ENCODE results near the gene ATG9B. TPM values are rescaled to one million over a fixed set of nuclear protein-coding genes. Genes with fewer than 3 reads are reported as not detected.

Gene ATG9B
- total RNA-seq, 1 experiment from 2014 or later = not detected

DNA sequence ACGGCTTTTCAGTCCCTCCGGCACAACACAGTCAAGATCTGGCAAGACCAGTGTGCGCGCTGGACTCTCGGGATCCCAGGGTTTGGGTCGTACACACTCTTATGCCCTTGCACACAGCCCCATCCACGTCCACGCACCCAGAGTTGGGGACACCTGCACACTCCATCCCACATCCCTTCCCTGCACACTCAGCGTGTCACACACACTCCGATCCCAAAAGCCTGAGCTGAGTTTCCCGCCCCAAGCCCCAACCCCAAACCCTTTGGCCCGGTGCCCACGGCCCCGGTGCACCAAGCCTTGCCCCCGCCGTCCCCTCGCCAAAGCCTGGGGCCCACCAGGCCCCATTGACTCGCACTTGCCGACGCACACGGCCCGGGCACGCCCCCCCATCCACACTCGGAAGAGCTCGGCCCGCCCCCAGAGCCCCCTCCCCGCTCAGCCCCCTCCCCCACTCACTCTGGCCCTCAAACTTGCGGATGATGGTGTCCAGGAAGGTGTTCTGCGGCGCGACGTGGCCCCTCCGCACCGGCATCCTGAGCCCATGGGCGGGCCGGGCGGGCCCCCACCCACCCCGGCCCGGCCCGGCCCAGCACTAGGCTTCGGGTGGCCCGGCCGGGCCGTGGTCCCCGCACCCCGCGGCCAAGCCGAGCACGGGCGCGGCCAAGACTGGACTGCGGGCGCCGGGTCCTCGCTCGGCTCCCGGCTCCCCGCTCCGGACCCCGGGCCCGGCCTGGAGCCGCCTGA, 46.7 kb downstream of the ATG9B start:
- DNase-seq (ENCODE audit: low read depth in 1 of 2, low spot score in 2 of 2) = no peak
- peaks cover 6% of the 10 kb centered on the region for H3K4me1 ChIP-seq (replicated peaks)
- no peak overlapping the region for H3K27ac ChIP-seq
- no peaks in the 10 kb centered on the region for H3K36me3 ChIP-seq
- H3K9me3 ChIP-seq (replicated peaks) = 0 out of 2 replicates have a peak, but pooled peaks cover 3% of the 10 kb centered on the region
- H3K27me3 ChIP-seq (replicated peaks) = peaks cover 83% of the 10 kb centered on the region
- H3K4me3 ChIP-seq = no peak overlapping the region

DNA sequence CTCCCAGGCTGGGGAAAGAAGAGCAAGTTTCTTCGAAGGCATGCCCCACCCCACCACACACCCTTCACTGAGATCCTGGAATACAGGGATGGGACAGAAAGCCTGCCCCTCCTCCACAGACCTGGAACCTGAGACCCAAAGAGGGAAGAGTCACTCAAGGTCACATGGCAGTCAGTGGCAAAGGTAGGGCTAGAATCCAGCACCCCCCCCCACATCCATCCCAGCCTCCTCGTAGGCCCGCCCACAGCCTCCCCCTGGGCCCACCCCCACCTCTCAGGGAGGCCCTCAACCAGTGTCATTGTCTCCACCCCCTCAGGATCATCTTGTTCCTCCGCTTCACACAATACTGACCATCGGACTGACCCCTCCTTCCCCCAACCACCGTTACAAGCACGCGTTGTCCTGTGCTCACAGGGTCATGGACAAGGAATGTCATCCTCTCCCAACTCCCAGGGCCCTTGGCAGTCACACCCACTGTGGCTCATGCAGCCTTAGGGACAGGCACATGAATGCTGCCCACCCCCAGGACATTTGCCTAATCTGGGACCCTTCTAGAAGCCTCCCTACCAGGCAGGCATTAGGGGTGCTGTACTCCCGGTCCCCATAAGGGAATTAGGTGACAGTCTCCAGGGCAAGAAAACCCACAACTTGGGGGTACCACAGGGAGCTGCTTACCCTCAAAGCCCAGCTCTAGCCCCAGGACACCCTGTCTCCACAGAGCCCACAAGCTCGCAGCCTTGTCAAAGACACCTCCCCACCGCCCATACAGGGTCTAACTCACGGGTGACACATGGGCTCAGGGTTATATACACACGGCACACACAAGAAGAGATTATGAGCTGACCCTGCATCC, 47.5 kb downstream of the ATG9B start:
- Histone ChIP-seq H3K4me3 (no peak overlapping the region), H3K36me3 (no peaks in the 10 kb centered on the region), H3K27me3 (replicated peaks) (peaks cover 82% of the 10 kb centered on the region), H3K27ac (no peak overlapping the region), H3K9me3 (replicated peaks) (0 out of 2 replicates have a peak, but pooled peaks cover 3% of the 10 kb centered on the region), H3K4me1 (replicated peaks) (peaks cover 6% of the 10 kb centered on the region)
- DNase-seq (ENCODE audit: low read depth in 1 of 2, low spot score in 2 of 2) = no peak

DNA sequence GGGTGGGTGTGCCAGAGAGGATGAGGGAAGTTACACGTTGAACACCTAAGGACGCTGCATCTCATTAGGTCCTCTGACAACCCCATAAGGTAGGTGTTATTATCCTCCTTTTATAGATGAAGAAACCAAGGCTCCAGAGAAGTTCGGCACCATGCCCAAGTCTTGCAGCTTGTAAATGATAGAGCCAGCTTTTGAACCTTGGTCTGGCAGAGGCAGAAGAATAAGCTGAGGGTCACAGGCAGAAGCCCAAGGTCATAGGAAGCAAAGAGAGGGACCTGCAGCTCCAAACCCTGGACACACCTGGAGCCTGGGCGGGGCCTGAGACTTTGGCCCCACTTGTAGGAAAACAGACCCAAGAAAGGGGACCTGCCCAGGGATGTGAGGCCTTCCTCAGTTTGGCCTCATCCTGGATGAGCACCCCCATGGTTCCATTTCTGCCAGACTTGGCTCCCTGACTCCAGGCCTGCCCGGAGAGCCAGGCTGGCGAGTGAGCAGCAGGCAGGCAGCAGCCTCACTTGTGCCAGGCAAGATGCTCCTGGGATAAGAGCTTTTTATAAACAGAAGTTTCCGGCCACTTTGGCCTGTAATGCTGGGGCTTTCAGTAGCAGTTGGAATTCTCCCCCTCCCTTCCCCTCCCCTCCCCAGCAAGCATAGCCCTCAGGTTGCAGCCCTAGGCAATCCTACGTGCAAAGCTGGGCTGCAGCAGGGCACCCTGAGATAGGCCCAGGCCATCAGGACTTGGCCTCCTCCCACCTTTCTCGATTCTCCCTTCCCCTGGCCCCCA, 48.6 kb downstream of the ATG9B start:
- no peak overlapping the region for H3K27ac ChIP-seq
- H3K4me3 ChIP-seq = no peak overlapping the region
- peaks cover 80% of the 10 kb centered on the region for H3K27me3 ChIP-seq (replicated peaks)
- DNase-seq (ENCODE audit: low read depth in 1 of 2, low spot score in 2 of 2) = no peak
- H3K36me3 ChIP-seq = no peaks in the 10 kb centered on the region
- 0 out of 2 replicates have a peak, but pooled peaks cover 3% of the 10 kb centered on the region for H3K9me3 ChIP-seq (replicated peaks)
- peaks cover 6% of the 10 kb centered on the region for H3K4me1 ChIP-seq (replicated peaks)

DNA sequence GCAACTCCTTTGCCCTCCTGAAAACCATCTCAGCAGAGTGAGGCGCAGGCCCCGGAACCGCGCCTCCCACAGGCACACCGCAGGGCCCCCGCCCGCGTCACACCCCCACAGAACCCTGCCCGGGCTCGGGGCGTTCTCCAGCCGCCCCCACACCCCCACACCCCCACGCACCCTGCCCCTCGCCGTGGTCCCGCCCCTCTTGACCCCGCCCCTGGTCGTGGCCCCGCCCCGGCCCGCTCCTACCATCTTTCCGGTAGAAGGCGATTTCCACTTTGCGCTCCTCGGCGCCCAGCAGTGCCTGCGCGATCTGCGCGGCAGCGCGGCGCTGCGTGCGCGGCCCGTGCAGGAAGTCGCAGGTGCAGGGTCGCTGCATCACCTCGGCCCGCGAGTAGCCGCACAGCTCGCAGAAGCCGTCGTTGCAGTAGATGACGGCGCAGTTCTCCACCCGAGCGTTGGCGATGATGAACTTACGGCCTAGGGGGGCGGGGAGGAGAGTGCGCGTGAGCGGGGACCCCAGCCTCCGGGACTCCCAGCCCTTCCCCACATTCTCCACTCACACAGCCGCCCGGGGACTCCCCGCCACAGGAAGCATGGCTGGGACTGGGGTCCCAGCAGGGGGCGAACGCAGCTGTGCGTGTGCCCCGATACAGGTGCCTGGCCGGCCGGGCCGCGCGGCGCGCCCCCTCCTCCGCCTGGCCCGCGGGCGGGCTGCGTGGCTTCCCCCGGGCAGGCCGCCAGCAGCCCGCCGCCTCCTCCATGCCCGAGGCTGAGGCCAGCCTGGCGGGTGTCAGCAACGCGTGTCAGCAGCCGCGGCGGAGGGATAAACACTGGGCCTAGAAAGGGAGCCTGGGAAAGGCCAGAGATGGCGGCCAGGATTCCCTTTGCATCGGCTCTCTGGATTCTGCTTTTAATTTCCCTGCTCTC, 49.6 kb downstream of the ATG9B start:
- Histone ChIP-seq H3K27me3 (replicated peaks) (peaks cover 72% of the 10 kb centered on the region), H3K4me3 (no peak overlapping the region), H3K9me3 (replicated peaks) (0 out of 2 replicates have a peak, but pooled peaks cover 3% of the 10 kb centered on the region), H3K36me3 (no peaks in the 10 kb centered on the region), H3K4me1 (replicated peaks) (peaks cover 6% of the 10 kb centered on the region), H3K27ac (no peak overlapping the region)
- no peak for DNase-seq (ENCODE audit: low read depth in 1 of 2, low spot score in 2 of 2)

DNA sequence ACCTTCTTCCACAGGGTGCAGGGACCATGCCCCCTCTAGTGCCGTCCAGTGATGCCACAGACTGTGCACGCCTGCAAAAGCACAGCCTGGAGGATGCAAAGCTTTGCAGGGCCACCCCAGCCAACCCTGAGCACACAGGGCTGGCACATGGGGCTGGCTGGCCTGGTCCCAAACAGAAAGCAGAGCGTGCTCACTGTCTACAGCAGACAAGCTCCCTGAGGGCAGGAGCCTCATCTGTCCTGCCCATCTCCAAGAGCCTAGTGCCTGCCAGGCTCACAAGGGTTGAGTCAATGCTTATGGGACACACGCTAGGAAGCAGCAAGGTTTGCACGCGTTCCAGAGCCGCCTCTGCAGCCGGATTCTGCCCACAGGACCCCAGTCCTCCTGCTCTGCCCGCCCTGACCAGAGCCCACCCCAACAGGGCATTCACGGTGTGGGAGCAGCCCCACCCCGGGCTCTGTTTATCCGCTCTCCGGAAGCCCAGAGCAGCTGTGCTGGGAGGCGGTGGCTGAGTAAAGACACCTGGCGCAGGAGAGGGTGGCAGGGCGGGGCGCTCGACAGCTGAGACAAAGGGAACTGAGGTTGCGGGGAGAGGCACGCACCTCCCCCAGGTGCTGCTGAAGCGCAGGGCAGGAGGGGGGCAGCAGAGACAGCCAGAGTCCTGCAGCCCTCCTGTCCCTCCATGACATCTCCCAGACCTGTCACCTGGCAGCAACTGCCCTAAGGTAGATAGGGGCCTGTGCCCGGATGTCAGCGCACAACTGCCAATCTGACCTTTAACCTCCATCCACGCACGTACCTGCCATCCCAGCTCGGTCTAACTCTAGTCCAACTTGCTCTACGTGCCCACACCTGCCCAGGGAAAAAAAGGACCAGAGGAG, 50.5 kb downstream of the ATG9B start:
- H3K36me3 ChIP-seq = no peaks in the 10 kb centered on the region
- no peak overlapping the region for H3K27ac ChIP-seq
- DNase-seq (ENCODE audit: low read depth in 1 of 2, low spot score in 2 of 2) = no peak
- no peak overlapping the region for H3K4me3 ChIP-seq
- peaks cover 6% of the 10 kb centered on the region for H3K4me1 ChIP-seq (replicated peaks)
- H3K9me3 ChIP-seq (replicated peaks) = 0 out of 2 replicates have a peak, but pooled peaks cover 3% of the 10 kb centered on the region
- H3K27me3 ChIP-seq (replicated peaks) = peaks cover 69% of the 10 kb centered on the region

DNA sequence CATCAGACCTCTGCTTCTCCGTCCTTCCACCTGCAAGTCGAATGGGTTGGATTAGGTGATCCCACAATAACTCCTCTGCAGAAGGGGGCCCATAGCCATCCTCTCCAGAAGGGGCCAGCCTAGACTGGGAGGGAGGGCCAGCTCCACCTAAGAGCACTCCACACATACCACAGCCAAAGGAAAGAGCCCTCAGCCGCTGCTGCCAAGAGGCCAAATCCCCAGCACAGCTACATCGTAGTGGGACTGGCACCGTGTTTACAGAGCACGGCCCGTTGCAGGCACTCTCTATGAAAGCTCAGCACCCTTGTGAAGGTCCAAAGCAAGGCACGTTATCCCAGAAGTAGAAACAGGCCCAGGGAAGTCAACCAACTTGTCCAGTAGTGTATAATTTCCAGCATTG, 51.6 kb downstream of the ATG9B start:
- Histone ChIP-seq H3K27me3 (replicated peaks) (peaks cover 73% of the 10 kb centered on the region), H3K27ac (no peak overlapping the region)

DNA sequence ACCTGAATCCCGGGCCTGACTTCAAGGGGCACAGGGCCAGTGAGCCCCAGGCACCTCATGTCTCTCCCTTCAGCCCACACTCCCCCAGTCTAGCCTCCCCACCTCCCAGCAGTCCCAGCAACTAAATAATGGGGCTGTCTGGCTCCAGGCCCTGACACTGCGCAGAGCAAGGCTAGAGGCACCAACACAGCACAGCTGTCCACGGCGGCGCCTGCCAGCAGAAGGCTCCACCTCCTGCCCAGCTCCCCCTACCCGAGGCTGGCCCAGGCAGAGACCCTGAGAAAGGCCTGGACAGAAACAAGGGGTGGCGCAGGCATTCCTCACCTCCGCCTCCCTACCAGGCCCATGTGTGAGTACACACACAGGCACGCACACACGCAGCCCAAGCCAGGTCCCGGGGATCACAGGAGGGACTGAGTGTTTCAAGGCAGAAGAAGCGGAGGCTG, 52.2 kb downstream of the ATG9B start:
- no peak for DNase-seq (ENCODE audit: low read depth in 1 of 2, low spot score in 2 of 2)

More for the DNA sequence above, 51.6 kb downstream of the ATG9B start:
- 0 out of 2 replicates have a peak, but pooled peaks cover 3% of the 10 kb centered on the region for H3K9me3 ChIP-seq (replicated peaks)
- no peak for DNase-seq (ENCODE audit: low read depth in 1 of 2, low spot score in 2 of 2)
- peaks cover 6% of the 10 kb centered on the region for H3K4me1 ChIP-seq (replicated peaks)
- no peak overlapping the region for H3K4me3 ChIP-seq
- no peaks in the 10 kb centered on the region for H3K36me3 ChIP-seq

DNA sequence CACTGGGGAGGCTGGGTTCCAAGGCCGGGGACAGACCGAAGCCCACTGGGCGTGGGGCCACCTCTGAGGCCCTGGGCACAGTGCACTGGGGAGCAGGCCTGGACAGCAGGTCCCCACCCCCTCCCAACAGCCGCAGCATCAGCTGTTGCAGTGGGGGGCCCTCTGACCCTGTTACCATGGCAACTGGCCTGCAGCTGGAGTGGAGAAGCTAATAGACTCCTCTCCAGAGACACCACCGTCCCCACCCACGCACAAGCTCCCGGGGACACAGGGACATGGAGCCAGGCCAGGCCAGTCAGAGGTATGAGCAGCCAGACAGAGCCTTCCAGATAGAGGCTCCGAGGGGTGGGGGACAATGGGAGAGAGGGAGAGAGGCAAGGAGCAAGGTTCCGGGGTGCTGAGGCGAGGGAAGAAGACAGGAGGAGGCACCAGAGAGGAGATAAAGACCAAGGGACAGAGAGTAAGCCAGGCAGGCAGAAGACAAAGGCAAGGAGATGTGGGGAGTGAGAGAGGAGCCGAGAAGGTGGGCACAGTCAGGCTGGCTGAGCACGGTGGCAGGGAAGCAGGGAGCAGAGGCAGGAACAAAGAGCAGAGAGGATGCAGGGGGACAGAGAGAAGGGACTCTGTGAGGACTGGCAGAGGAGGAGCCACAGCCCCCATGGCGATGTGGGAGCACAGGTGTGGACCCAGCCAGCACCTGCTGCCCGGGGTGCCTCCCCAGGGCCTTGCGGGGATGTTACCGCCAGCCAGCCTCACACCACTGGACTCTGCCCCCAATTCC, 52.9 kb downstream of the ATG9B start:
- H3K4me1 ChIP-seq (replicated peaks) = peaks cover 6% of the 10 kb centered on the region
- no peak overlapping the region for H3K4me3 ChIP-seq
- H3K9me3 ChIP-seq (replicated peaks) = 0 out of 2 replicates have a peak, but pooled peaks cover 3% of the 10 kb centered on the region
- H3K36me3 ChIP-seq = no peaks in the 10 kb centered on the region
- H3K27ac ChIP-seq = no peak overlapping the region
- DNase-seq (ENCODE audit: low read depth in 1 of 2, low spot score in 2 of 2) = no peak
- peaks cover 69% of the 10 kb centered on the region for H3K27me3 ChIP-seq (replicated peaks)

More for the DNA sequence above, 52.2 kb downstream of the ATG9B start:
- Histone ChIP-seq H3K27me3 (replicated peaks) (peaks cover 73% of the 10 kb centered on the region), H3K4me3 (no peak overlapping the region), H3K9me3 (replicated peaks) (0 out of 2 replicates have a peak, but pooled peaks cover 3% of the 10 kb centered on the region), H3K4me1 (replicated peaks) (peaks cover 6% of the 10 kb centered on the region), H3K36me3 (no peaks in the 10 kb centered on the region), H3K27ac (no peak overlapping the region)

DNA sequence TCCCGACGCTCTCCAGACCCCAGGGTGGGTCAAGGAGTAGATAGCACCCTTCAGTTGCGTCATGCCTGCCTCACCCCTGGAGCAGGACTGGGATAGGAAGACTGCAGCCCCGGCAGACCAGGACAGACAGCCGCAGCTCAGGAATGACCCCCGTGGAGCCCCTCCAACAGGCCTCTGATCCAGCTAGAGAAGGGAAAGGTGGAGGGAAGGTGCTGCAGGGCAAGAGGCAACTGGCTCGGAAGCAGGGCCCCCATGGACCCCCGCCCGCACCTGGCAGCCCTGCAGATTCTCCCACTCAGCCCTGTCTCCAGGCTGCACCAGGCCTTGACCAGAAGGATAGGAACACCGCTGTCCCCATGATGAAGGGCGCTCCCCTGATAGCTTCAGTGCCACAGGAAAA, 53.9 kb downstream of the ATG9B start:
- 0 out of 2 replicates have a peak, but pooled peaks cover 3% of the 10 kb centered on the region for H3K9me3 ChIP-seq (replicated peaks)
- H3K4me3 ChIP-seq = no peak overlapping the region
- peaks cover 6% of the 10 kb centered on the region for H3K4me1 ChIP-seq (replicated peaks)
- no peak overlapping the region for H3K27ac ChIP-seq
- no peak for DNase-seq (ENCODE audit: low read depth in 1 of 2, low spot score in 2 of 2)
- peaks cover 67% of the 10 kb centered on the region for H3K27me3 ChIP-seq (replicated peaks)
- H3K36me3 ChIP-seq = no peaks in the 10 kb centered on the region

DNA sequence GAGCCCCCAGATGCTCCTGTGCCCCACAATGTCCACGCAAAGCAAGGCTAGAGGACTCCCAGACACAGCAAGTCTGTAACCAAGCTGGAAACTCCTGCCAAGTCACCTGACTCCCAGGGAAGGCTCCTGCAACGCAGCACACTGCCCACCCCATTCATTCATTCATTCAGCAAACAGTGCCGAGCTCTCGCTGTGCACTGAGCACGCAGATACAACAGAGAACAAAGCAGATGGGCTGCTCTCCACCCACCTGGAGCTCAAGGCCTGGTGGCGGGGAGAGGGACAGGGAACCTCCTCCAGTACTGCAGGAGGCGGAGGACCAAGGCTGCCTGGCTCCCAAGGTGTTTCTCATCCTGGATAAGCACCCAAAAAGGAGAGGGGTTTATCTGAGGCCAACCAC, 54.8 kb downstream of the ATG9B start:
- Histone ChIP-seq H3K4me1 (replicated peaks) (no peaks in the 10 kb centered on the region), H3K27ac (no peak overlapping the region), H3K4me3 (no peak overlapping the region), H3K27me3 (replicated peaks) (peaks cover 61% of the 10 kb centered on the region), H3K36me3 (no peaks in the 10 kb centered on the region), H3K9me3 (replicated peaks) (no peaks in the 10 kb centered on the region)
- no peak for DNase-seq (ENCODE audit: low read depth in 1 of 2, low spot score in 2 of 2)

DNA sequence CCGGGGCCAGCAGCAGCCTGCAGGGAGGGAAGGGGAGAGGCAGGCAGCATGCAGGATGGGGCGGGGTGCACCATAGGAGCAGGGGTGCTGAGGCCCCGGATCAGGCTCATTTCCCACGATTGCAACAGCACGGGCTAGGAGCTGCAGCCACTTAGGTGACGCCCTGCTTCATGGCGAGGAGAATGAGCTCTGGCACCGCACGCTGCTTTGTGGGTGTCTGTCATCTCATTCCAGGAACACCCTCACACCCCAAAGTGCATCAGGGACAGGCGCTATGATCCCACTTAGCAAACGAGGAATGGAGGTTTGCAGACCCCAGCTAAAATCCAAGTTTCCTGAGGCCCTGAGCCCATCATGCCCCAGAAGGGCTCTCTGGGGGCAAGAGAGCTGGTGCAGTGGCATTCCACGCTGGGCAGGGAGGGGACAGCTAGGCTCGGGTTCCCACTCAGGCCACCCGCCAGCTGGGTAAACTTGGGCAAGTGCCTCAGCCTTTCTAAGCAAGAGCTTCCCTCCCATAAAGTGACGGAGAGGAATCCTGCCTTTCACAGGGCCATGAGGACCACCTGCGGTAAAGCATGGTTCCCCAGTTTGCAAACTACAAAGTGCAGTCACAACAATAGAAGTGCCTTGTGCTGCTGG, 55.4 kb downstream of the ATG9B start:
- Histone ChIP-seq H3K27me3 (replicated peaks) (peaks cover 56% of the 10 kb centered on the region), H3K4me1 (replicated peaks) (no peaks in the 10 kb centered on the region), H3K27ac (no peak overlapping the region), H3K9me3 (replicated peaks) (no peaks in the 10 kb centered on the region), H3K4me3 (no peak overlapping the region), H3K36me3 (no peaks in the 10 kb centered on the region)
- no peak for DNase-seq (ENCODE audit: low read depth in 1 of 2, low spot score in 2 of 2)

Measured in SJSA1 (cell line).